Neuronal stem cell (in vitro differentiated cells): ENCODE data around the gene TOMM40L.

ENCODE experiments used
- DNase-seq: peaks from one replicate; pipeline ENCODE4 v3.0.0-alpha.2; 2013; ENCODE audit warnings: low spot score
- H2AFZ ChIP-seq: one replicate; pipeline ENCODE4 v1.6.1; 2013; ENCODE audit warnings: mild to moderate bottlenecking, low read length, inconsistent platforms
- H2AK5ac ChIP-seq: 2 replicates; pipeline ENCODE4 v1.6.1; 2013; ENCODE audit warnings: low read depth, mild to moderate bottlenecking, inconsistent platforms, low read length, moderate library complexity, mixed read lengths
- H2BK120ac ChIP-seq: 2 replicates; pipeline ENCODE4 v1.6.1; 2013; ENCODE audit warnings: low read depth, mild to moderate bottlenecking, inconsistent platforms, low read length, moderate library complexity, mixed read lengths
- H2BK12ac ChIP-seq: one replicate; pipeline ENCODE4 v1.6.1; 2013; ENCODE audit warnings: low read length, inconsistent platforms
- H2BK15ac ChIP-seq: 2 replicates; pipeline ENCODE4 v1.6.1; 2013; ENCODE audit warnings: mild to moderate bottlenecking, low read length, inconsistent platforms, mixed read lengths
- H2BK5ac ChIP-seq: one replicate; pipeline ENCODE4 v1.6.1; 2013; ENCODE audit warnings: inconsistent platforms, mild to moderate bottlenecking, low read length, moderate library complexity
- H3K14ac ChIP-seq: one replicate; pipeline ENCODE4 v1.6.1; 2013; ENCODE audit warnings: low read length, inconsistent platforms
- H3K18ac ChIP-seq: 2 replicates; pipeline ENCODE4 v1.6.1; 2013; ENCODE audit warnings: low read length, inconsistent platforms
- H3K23ac ChIP-seq: 2 replicates; pipeline ENCODE4 v1.6.1; 2013; ENCODE audit warnings: low read depth, mild to moderate bottlenecking, mixed read lengths, low read length, inconsistent platforms; ENCODE audit not compliant: poor library complexity
- H3K27ac ChIP-seq: replicated peaks from 3 replicates; pipeline ENCODE4 v1.5.1; 2013; ENCODE audit warnings: low read length, inconsistent platforms
- H3K27me3 ChIP-seq, 3 experiments: 2 replicates each; pipeline ENCODE4 v1.6.1; 2013; ENCODE audit warnings: low read length in 3 of 3, mild to moderate bottlenecking in 2 of 3, inconsistent platforms in 1 of 3, low read depth in 1 of 3, mixed read lengths in 1 of 3, moderate library complexity in 1 of 3; ENCODE audit not compliant: control insufficient read depth in 3 of 3, insufficient read depth in 3 of 3
- H3K36me3 ChIP-seq, 2 donors: replicated peaks in 1 of 2; 2 replicates each; pipeline ENCODE4 v1.6.1; 2013; ENCODE audit warnings: low read length in 2 of 2; ENCODE audit not compliant: control insufficient read depth in 2 of 2, insufficient read depth in 2 of 2
- H3K4ac ChIP-seq: 2 replicates; pipeline ENCODE4 v1.6.1; 2013; ENCODE audit warnings: inconsistent platforms, mild to moderate bottlenecking, low read length, moderate library complexity
- H3K4me1 ChIP-seq, 2 donors: 1 replicate in 1 of 2; 2 replicates in 1 of 2; pipeline ENCODE4 v1.6.1; 2013; ENCODE audit warnings: low read length in 2 of 2, low read depth in 1 of 2; ENCODE audit not compliant: control insufficient read depth in 2 of 2, insufficient read depth in 1 of 2
- H3K4me2 ChIP-seq: one replicate; pipeline ENCODE4 v1.6.1; 2013; ENCODE audit warnings: mild to moderate bottlenecking, low read length, inconsistent platforms; ENCODE audit not compliant: insufficient read depth, poor library complexity, severe bottlenecking
- H3K4me3 ChIP-seq, 2 donors: 2 replicates each; pipeline ENCODE4 v1.5.1; 2013; ENCODE audit warnings: low read length in 2 of 2, mild to moderate bottlenecking in 2 of 2, inconsistent platforms in 1 of 2, moderate library complexity in 1 of 2
- H3K79me1 ChIP-seq: one replicate; pipeline ENCODE4 v1.6.1; 2013; ENCODE audit warnings: low read depth, mild to moderate bottlenecking, inconsistent platforms, low read length, moderate library complexity
- H3K9ac ChIP-seq: one replicate; pipeline ENCODE4 v1.6.1; 2013; ENCODE audit warnings: mild to moderate bottlenecking, low read depth, low read length, inconsistent platforms; ENCODE audit not compliant: poor library complexity
- H3K9me3 ChIP-seq, 2 donors: replicated peaks in 1 of 2; 2 replicates each; pipeline versions ENCODE3 to v1.6.1; 2013; ENCODE audit warnings: low read length in 2 of 2, mild to moderate bottlenecking in 2 of 2, inconsistent platforms in 1 of 2, low read depth in 1 of 2, mixed read lengths in 1 of 2, moderate library complexity in 1 of 2; ENCODE audit not compliant: control insufficient read depth in 2 of 2, insufficient read depth in 1 of 2
- H4K8ac ChIP-seq: one replicate; pipeline ENCODE4 v1.6.1; 2013; ENCODE audit warnings: low read depth, mild to moderate bottlenecking, inconsistent platforms, low read length, moderate library complexity
- H4K91ac ChIP-seq: one replicate; pipeline ENCODE4 v1.6.1; 2013; ENCODE audit warnings: low read length, low read depth, mild to moderate bottlenecking, inconsistent platforms; ENCODE audit not compliant: poor library complexity
- WGBS, 2 donors: extraction: QIAGEN DNeasy Blood & Tissue Kit; methylation state at CpG; one replicate each; pipeline ENCODE4 v1.1.7; 2013; ENCODE audit warnings: missing lambda C conversion rate in 2 of 2, mixed read lengths in 1 of 2; ENCODE audit not compliant: insufficient read length in 2 of 2, insufficient replicate concordance in 1 of 2; ENCODE audit errors: extremely low coverage in 2 of 2; 5-methylcytosine and 5-hydroxymethylcytosine counted together

TOMM40L gene

DNA sequence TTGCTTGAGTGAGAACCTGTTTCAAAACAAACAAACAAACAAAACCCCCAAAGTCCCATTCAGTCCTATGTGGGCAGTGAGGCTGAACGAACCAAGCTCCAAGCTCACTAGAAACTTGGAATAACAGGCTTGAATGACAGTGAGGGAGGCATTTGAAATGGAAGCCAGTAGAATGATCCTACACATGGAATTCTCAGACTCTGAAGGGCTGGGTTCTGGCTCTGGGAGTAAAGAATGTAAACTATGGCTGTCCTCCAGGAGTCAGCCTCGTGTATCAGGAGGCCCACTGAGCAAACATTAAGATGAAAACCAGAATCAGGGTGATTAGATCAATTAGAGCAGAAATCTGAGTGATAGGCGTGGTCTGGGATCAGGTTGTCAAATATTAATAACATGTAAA lies 47.5 kb downstream of the TOMM40L start:
- no CpG with 5 or more reads among the region's 3 CpGs for WGBS, 2 donors
- Histone ChIP-seq H2BK5ac (no peak overlapping the region), H2AK5ac (no peak overlapping the region), H3K18ac (no peak overlapping the region), H3K27me3 (peaks cover 0 to 39% (median 0%) of the 10 kb centered on the region in 3 experiments), H3K4me1 (no peaks in the 10 kb centered on the region), H3K4me2 (no peak overlapping the region), H4K91ac (no peak overlapping the region), H3K36me3 (no peaks in the 10 kb centered on the region), H2BK12ac (no peak overlapping the region), H3K4ac (no peak overlapping the region), H2AFZ (no peak overlapping the region), H3K14ac (no peak overlapping the region), H3K79me1 (no peaks in the 10 kb centered on the region), H3K9ac (no peak overlapping the region), H3K4me3 (no peak overlapping the region), H3K23ac (no peak overlapping the region), H2BK120ac (no peak overlapping the region), H4K8ac (no peak overlapping the region), H2BK15ac (no peak overlapping the region), H3K27ac (no peak overlapping the region), H3K9me3 (no peaks in the 10 kb centered on the region)
- no peak for DNase-seq

DNA sequence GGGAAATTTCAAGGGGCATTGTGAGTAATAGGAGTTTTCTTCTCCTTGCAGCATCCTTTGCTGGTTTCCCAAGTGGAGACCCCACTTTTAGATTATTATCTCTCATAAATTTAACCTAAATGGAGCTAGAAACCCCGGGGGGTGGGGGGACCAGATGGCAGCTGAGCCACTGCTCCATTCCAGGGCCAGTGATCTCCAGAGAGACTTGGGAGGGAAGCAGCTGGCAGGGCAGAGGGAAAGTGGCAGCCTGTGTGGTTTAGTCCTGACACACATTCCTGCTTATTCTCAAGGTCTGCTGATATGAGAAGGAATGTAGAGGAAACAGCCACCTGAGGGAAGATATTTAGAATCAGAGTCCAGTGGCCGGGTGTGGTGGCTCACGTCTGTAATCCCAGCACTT lies 49.0 kb downstream of the TOMM40L start:
- Histone ChIP-seq H3K4me2 (no peak overlapping the region), H3K4me3 (no peak overlapping the region), H2AK5ac (no peak overlapping the region), H2BK5ac (no peak overlapping the region), H4K91ac (no peak overlapping the region), H2AFZ (no peak overlapping the region), H3K79me1 (no peaks in the 10 kb centered on the region), H2BK120ac (no peak overlapping the region), H2BK15ac (no peak overlapping the region), H3K23ac (no peak overlapping the region), H2BK12ac (no peak overlapping the region), H3K4me1 (no peaks in the 10 kb centered on the region), H3K27ac (no peak overlapping the region), H3K9me3 (no peaks in the 10 kb centered on the region), H3K4ac (no peak overlapping the region), H3K18ac (no peak overlapping the region), H3K9ac (no peak overlapping the region), H3K36me3 (no peaks in the 10 kb centered on the region), H3K27me3 (peaks cover 0 to 47% (median 0%) of the 10 kb centered on the region in 3 experiments), H4K8ac (no peak overlapping the region), H3K14ac (no peak overlapping the region)
- WGBS, 2 donors, result no CpG with 5 or more reads among the region's 3 CpGs
- no peak for DNase-seq
